DOHH2 (cell line): ENCODE data around the gene BPIFB1.

ENCODE experiments used
- H3F3A ChIP-seq: fragments of 200-600 bp; sonication (generic), shearing (Covaris generic); 2 replicates; pipeline ENCODE4 v1.6.0; 2016; ENCODE audit warnings: antibody characterized with exemption, mild to moderate bottlenecking; ENCODE audit not compliant: control insufficient read depth, insufficient read depth
- H3K27ac ChIP-seq: fragments of 200-600 bp; sonication (generic); 2 replicates; pipeline ENCODE4 v1.5.1; 2014; ENCODE audit warnings: low read depth, mild to moderate bottlenecking, low read length, moderate library complexity
- H3K27me3 ChIP-seq: fragments of 200-600 bp; sonication (generic); 2 replicates; pipeline ENCODE4 v1.6.1; 2014; ENCODE audit warnings: mild to moderate bottlenecking, low read length, mixed read lengths; ENCODE audit not compliant: control insufficient read depth
- H3K36me3 ChIP-seq: fragments of 200-600 bp; sonication (generic); 2 replicates; pipeline ENCODE4 v1.6.1; 2014; ENCODE audit warnings: mild to moderate bottlenecking, low read length, moderate library complexity, mixed read lengths; ENCODE audit not compliant: control insufficient read depth
- H3K4me1 ChIP-seq: fragments of 200-600 bp; sonication (generic); 2 replicates; pipeline ENCODE4 v1.6.1; 2014; ENCODE audit warnings: mild to moderate bottlenecking, low read length, mixed read lengths; ENCODE audit not compliant: control insufficient read depth
- H3K4me2 ChIP-seq: fragments of 200-600 bp; sonication (generic); 2 replicates; pipeline ENCODE4 v1.6.0; 2014; ENCODE audit warnings: mild to moderate bottlenecking, low read length, moderate library complexity
- H3K4me3 ChIP-seq: fragments of 200-600 bp; sonication (generic); 2 replicates; pipeline ENCODE4 v1.5.1; 2014; ENCODE audit warnings: mild to moderate bottlenecking, low read length, mixed read lengths
- H3K79me2 ChIP-seq: fragments of 200-600 bp; sonication (generic); 2 replicates; pipeline ENCODE4 v1.6.1; 2014; ENCODE audit warnings: mild to moderate bottlenecking, low read length, mixed read lengths; ENCODE audit not compliant: control insufficient read depth
- H3K9me2 ChIP-seq: fragments of 200-600 bp; sonication (generic); replicated peaks from 2 replicates; pipeline ENCODE4 v1.6.1; 2014; ENCODE audit warnings: mild to moderate bottlenecking, low read length, mixed read lengths; ENCODE audit not compliant: control insufficient read depth
- H3K9me3 ChIP-seq: fragments of 200-600 bp; sonication (generic); 2 replicates; pipeline ENCODE4 v1.6.1; 2014; ENCODE audit warnings: antibody characterized with exemption, low read length, mixed read lengths; ENCODE audit not compliant: control insufficient read depth, insufficient read depth
- H4K20me1 ChIP-seq: fragments of 200-600 bp; sonication (generic); 2 replicates; pipeline ENCODE4 v1.6.0; 2014; ENCODE audit warnings: low read depth, mild to moderate bottlenecking, antibody characterized with exemption, low read length, moderate library complexity; ENCODE audit not compliant: control insufficient read depth, insufficient read depth
- EZH2phosphoT487 ChIP-seq: fragments of 200-600 bp; sonication (generic); IDR thresholded peaks from 2 replicates; pipeline ENCODE4 v1.6.1; 2017; ENCODE audit warnings: borderline replicate concordance, mild to moderate bottlenecking, antibody characterized with exemption, low read length, moderate library complexity, mixed read lengths
- TF ChIP-seq, protein P1 (sequence below): fragments of 200-600 bp; sonication (generic); IDR thresholded peaks from one replicate; pipeline ENCODE4 v1.5.1; 2014; ENCODE audit warnings: antibody characterized with exemption, mild to moderate bottlenecking, low read depth, low read length; ENCODE audit not compliant: poor library complexity, severe bottlenecking

Gene BPIFB1

DNA sequence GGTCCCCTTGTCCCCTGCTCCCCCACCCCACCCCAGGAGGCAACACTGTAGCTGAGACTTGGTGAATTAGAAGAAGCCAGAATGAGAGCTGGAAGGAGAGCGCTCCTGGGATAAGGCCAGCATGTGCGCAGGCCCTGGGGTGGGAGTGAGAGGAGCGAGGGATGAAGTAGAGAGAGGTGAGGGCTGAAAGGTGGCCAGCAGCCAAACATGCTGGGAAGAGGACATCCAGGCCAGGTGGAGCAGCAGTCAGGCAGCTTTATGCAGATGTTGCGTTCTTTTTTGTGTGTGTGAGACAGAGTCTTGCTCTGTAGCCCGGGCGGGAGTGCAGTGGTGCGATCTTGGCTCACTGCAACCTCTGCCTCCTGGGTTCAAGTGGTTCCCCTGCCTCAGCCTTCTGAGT lies 2.2 kb upstream of the BPIFB1 start:
- Histone ChIP-seq H3K27ac (no peak overlapping the region), H3K4me2 (no peak overlapping the region), H3K9me3 (no peaks in the 10 kb centered on the region), H3K4me3 (no peak overlapping the region), H3K4me1 (no peaks in the 10 kb centered on the region), H3F3A (no peaks in the 10 kb centered on the region), H3K79me2 (no peaks in the 10 kb centered on the region), H4K20me1 (no peaks in the 10 kb centered on the region), H3K27me3 (peaks cover 17% of the 10 kb centered on the region), H3K9me2 (no peaks in the 10 kb centered on the region), H3K36me3 (no peaks in the 10 kb centered on the region)
- TF ChIP-seq, protein P1, sequence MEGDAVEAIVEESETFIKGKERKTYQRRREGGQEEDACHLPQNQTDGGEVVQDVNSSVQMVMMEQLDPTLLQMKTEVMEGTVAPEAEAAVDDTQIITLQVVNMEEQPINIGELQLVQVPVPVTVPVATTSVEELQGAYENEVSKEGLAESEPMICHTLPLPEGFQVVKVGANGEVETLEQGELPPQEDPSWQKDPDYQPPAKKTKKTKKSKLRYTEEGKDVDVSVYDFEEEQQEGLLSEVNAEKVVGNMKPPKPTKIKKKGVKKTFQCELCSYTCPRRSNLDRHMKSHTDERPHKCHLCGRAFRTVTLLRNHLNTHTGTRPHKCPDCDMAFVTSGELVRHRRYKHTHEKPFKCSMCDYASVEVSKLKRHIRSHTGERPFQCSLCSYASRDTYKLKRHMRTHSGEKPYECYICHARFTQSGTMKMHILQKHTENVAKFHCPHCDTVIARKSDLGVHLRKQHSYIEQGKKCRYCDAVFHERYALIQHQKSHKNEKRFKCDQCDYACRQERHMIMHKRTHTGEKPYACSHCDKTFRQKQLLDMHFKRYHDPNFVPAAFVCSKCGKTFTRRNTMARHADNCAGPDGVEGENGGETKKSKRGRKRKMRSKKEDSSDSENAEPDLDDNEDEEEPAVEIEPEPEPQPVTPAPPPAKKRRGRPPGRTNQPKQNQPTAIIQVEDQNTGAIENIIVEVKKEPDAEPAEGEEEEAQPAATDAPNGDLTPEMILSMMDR, result no peak
- no peak for TF ChIP-seq EZH2phosphoT487

DNA sequence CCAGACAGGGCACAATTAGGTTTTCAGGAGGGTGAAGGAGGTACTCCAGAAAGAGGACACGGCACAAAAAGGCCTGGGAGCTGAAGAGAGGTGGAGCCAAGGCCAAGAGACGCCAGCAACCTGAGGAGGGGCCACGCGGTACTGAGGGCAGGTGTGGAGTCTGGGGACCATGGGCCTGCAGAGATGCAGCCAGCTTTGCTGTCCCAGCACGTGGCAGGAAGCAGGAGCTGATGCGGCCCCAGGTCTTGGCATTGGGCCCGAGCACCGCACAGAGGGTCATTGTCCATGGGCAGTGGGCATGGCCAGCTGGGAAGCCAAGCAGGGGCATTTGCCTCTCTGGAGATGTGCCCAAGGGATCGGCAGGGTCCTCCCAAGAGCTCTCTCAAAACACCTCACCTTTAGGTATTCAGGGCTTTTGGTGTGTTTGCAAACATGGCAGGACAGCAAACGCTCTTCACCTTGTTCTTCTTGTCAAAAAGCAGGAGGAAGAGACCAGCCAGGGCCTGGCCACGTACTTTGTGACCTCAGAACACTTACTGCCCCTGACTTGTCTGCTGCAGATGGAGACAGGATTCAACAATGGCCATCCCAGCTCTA lies 1.4 kb upstream of the BPIFB1 start:
- no peaks in the 10 kb centered on the region for H3K4me1 ChIP-seq
- no peak overlapping the region for H3K4me2 ChIP-seq
- no peaks in the 10 kb centered on the region for H3K79me2 ChIP-seq
- H4K20me1 ChIP-seq, result no peaks in the 10 kb centered on the region
- H3K27ac ChIP-seq, result no peak overlapping the region
- H3K27me3 ChIP-seq, result peaks cover 12% of the 10 kb centered on the region
- TF ChIP-seq, protein P1, result no peak
- no peak for TF ChIP-seq EZH2phosphoT487
- no peaks in the 10 kb centered on the region for H3K36me3 ChIP-seq
- H3K9me3 ChIP-seq, result no peaks in the 10 kb centered on the region
- no peaks in the 10 kb centered on the region for H3F3A ChIP-seq
- H3K9me2 ChIP-seq, result no peaks in the 10 kb centered on the region
- H3K4me3 ChIP-seq, result no peak overlapping the region

DNA sequence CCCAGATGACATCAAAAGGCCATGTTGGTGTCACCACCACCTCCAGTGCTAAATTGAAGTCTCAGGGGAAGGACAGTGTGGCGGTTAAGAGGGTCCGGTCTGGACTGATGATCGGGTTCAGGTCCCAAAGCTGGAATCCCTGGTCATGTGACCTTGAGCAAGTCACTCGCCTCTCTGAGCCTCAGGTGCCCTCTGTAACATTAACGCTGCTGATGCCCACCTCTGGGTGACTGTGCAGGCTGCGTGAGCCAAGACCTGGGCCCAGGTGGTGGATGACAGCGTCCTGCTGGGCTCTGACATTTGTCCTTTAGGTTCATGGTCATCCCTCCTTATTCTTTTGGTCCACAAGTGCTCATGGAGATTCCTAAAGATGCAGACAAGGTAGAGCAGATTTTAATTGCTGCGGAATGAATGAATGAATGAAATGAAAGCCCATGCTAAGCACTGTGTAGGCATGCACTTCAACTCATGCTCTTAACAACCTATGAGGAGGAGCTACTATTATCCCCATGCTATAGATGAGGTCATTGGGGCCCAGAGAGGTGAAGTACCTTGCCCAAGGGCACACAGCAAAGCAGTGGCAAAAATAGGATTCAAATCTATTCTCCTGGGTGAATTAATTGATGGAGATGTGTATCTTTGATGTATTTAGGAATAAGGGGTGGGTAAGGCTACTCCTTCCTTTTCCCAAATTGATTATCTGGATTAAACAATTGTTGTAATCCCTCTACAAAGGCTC lies 649 bp upstream of the BPIFB1 start:
- no peak overlapping the region for H3K4me2 ChIP-seq
- no peaks in the 10 kb centered on the region for H4K20me1 ChIP-seq
- peaks cover 11% of the 10 kb centered on the region for H3K27me3 ChIP-seq
- H3K27ac ChIP-seq, result no peak overlapping the region
- no peaks in the 10 kb centered on the region for H3K9me2 ChIP-seq
- no peaks in the 10 kb centered on the region for H3K9me3 ChIP-seq
- no peaks in the 10 kb centered on the region for H3F3A ChIP-seq
- no peak overlapping the region for H3K4me3 ChIP-seq
- no peaks in the 10 kb centered on the region for H3K36me3 ChIP-seq
- no peaks in the 10 kb centered on the region for H3K79me2 ChIP-seq
- TF ChIP-seq EZH2phosphoT487, result no peak
- TF ChIP-seq, protein P1, result no peak
- H3K4me1 ChIP-seq, result no peaks in the 10 kb centered on the region
